Measurements from ENCODE around the gene ZBTB38. TPM values are rescaled to one million over a fixed set of nuclear protein-coding genes. Genes with fewer than 3 reads are reported as not detected.
A peak's percentile ranks its signal among the peaks of the same experiment; 100 is the strongest.

Gene ZBTB38
- total RNA-seq, 1 donor from 2014 or later: 89.6 TPM

GRCh38 chr3:141380987-141381386, 12.7 kb downstream of the ZBTB38 start:
- H3K27ac ChIP-seq: no peak overlapping the region
- ATAC-seq: no peak
- no peak overlapping the region for H3K4me3 ChIP-seq
- intact Hi-C loops (cut with DNase I): no loop called here
- peaks cover 6% of the 10 kb centered on the region for H3K36me3 ChIP-seq
- no peak for TF ChIP-seq CTCF (IDR thresholded peaks at IDR 0.05)
- DNase-seq: no peak
- no peaks in the 10 kb centered on the region for H3K9me3 ChIP-seq
- peaks cover 14% of the 10 kb centered on the region for H3K4me1 ChIP-seq
- H3K27me3 ChIP-seq (ENCODE audit: low read depth): no peaks in the 10 kb centered on the region

GRCh38 chr3:141382571-141382970, 14.3 kb downstream of the ZBTB38 start:
- Histone ChIP-seq H3K36me3 (peaks cover 6% of the 10 kb centered on the region), H3K4me1 (peaks cover 14% of the 10 kb centered on the region), H3K4me3 (no peak overlapping the region), H3K9me3 (no peaks in the 10 kb centered on the region), H3K27ac (no peak overlapping the region), H3K27me3 (ENCODE audit: low read depth) (no peaks in the 10 kb centered on the region)
- ATAC-seq: no peak
- DNase-seq: no peak
- intact Hi-C loops (cut with DNase I): no loop called here
- no peak for TF ChIP-seq CTCF (IDR thresholded peaks at IDR 0.05)

- TF ChIP-seq CTCF (IDR thresholded peaks at IDR 0.05): no peak
- DNase-seq: no peak
- Histone ChIP-seq H3K27ac (peak overlapping the region; percentile 13), H3K4me1 (peaks cover 14% of the 10 kb centered on the region), H3K9me3 (no peaks in the 10 kb centered on the region), H3K36me3 (peaks cover 6% of the 10 kb centered on the region), H3K4me3 (peak overlapping the region; percentile 25), H3K27me3 (ENCODE audit: low read depth) (no peaks in the 10 kb centered on the region)
- intact Hi-C loops (cut with DNase I): no loop called here
- ATAC-seq: no peak
Measured at GRCh38 chr3:141383555-141384129, 15.3 kb downstream of the ZBTB38 start.

- TF ChIP-seq CTCF (IDR thresholded peaks at IDR 0.05): no peak
- Histone ChIP-seq H3K27ac (peak overlapping the region; percentile 13), H3K36me3 (peaks cover 6% of the 10 kb centered on the region), H3K4me1 (peaks cover 14% of the 10 kb centered on the region), H3K27me3 (ENCODE audit: low read depth) (no peaks in the 10 kb centered on the region), H3K4me3 (peak overlapping the region; percentile 25), H3K9me3 (no peaks in the 10 kb centered on the region)
- DNase-seq (no peak), ATAC-seq (no peak)
- intact Hi-C loops (cut with DNase I): no loop called here
Measured at GRCh38 chr3:141384157-141384556, 15.9 kb downstream of the ZBTB38 start.

GRCh38 chr3:141384575-141384974, 16.3 kb downstream of the ZBTB38 start:
- H3K4me3 ChIP-seq: peak overlapping the region; percentile 35
- TF ChIP-seq CTCF (IDR thresholded peaks at IDR 0.05): no peak
- intact Hi-C loops (cut with DNase I): no loop called here
- H3K27me3 ChIP-seq (ENCODE audit: low read depth): no peaks in the 10 kb centered on the region
- no peak overlapping the region for H3K27ac ChIP-seq
- DNase-seq (no peak), ATAC-seq (no peak)
- peaks cover 14% of the 10 kb centered on the region for H3K4me1 ChIP-seq
- no peaks in the 10 kb centered on the region for H3K9me3 ChIP-seq
- H3K36me3 ChIP-seq: peaks cover 6% of the 10 kb centered on the region
